HG02973 (cell line): ENCODE results near the gene NT5DC1.

ENCODE experiments used
- ATAC-seq: cut with Tn5 transposase; IDR thresholded peaks from one replicate; pipeline ENCODE4 v1.9.1; 2021; ENCODE audit warnings: moderate library complexity; ENCODE audit not compliant: unreplicated experiment

NT5DC1 gene

DNA sequence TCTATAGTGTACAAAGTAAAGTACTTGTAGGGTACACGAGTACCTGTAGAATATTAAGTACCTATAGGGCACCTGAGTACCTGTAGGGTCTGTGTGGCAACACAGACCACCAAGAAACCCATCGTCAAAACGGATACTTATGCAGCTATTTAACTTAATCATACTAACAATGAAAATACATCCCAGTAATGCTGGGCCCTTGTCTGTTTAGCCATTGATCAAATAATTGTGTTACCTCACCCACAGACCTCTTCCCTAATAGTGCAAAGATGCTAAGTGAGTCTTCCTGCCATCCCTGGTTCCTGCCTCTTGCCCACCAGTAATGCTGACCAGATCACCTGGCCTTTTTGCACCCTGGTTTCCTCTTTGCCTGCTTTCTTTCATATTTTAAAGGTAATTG, 32.8 kb downstream of the NT5DC1 start:
- ATAC-seq, result no peak

GRCh38 chr6:116136373-116136772, 35.7 kb downstream of the NT5DC1 start:
- no peak for ATAC-seq

GRCh38 chr6:116136933-116137340, 36.3 kb downstream of the NT5DC1 start:
- no peak for ATAC-seq

DNA sequence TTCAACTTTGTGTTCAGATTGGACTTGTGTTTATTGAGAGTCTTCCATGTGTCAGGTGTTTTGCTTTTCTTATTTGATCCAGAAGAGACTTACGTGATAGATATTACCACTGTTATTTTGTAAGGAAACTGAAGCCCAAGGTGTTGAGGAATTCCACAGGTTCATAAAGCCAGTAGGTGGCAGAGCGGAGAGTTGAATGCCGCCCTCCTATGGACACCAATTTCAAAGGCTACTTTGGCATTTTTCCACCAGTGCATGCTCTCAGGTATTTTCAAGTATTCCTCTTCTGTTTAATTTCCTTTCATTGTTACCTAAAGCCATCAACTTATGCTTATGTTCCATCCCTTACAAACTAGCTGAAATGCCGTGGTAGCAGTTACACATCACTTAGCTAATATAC, 39.3 kb downstream of the NT5DC1 start:
- no peak for ATAC-seq

- no peak for ATAC-seq
Observed at GRCh38 chr6:116144605-116145004, 44.0 kb downstream of the NT5DC1 start.

GRCh38 chr6:116145803-116146675, 45.4 kb downstream of the NT5DC1 start:
- ATAC-seq, result no peak

DNA sequence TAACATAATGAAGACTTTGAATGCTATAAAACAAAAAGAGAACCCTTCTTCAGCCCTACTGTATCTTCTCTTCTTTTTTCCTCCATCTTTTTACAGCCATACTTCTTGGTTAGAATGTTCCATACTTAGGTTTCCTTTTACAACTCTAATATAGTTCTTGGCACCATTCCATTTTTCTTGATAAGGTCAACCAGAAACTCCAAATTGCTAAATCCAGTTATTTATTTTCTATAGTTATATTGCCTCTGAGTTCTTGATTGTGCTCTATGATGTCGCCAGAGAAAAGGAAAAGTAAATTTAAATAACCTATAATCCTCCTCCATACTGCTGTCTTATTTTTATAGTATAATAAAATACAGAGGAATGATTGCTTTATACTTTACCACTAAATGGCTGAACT, 52.0 kb downstream of the NT5DC1 start:
- ATAC-seq, result no peak

DNA sequence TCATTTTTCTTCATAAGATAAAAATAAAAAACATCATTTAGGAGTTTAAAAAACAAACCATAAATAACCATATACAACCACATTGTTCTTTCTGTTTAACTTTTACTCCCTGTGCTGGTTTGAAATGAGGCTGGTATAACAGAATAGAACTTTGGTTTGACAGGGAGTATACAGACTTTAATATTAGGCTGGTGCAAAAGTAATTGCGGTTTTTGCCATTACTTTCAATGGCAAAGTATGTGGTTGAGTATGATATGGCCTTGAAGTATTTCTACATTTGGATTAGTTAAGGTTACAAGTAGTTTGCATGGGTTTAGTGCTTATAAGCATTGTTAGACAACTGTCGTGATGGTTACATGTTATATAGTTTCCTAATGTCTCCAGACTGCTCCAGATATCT, 54.2 kb downstream of the NT5DC1 start:
- no peak for ATAC-seq

GRCh38 chr6:116156405-116157326, 56.0 kb downstream of the NT5DC1 start:
- no peak for ATAC-seq

DNA sequence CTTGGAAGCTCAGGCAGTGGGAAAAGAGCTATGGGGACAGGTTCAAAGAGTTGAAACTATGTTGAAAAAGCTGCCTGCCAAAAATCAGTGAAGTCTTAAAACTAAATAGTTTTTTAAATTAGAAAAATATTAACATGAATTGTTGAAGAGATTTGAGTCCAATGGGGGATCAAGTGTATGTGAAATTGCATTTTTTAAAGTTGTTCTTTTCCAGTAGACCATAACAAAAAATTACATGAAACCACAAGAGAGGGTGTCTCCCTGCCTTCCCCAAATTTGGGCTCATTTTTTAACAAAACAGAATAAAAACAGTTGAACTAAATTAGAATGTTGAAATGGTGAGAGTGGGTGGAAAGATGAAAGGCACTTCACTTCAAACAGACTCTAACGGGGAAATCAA, 56.7 kb downstream of the NT5DC1 start:
- no peak for ATAC-seq

GRCh38 chr6:116158641-116159040, 58.0 kb downstream of the NT5DC1 start:
- no peak for ATAC-seq

DNA sequence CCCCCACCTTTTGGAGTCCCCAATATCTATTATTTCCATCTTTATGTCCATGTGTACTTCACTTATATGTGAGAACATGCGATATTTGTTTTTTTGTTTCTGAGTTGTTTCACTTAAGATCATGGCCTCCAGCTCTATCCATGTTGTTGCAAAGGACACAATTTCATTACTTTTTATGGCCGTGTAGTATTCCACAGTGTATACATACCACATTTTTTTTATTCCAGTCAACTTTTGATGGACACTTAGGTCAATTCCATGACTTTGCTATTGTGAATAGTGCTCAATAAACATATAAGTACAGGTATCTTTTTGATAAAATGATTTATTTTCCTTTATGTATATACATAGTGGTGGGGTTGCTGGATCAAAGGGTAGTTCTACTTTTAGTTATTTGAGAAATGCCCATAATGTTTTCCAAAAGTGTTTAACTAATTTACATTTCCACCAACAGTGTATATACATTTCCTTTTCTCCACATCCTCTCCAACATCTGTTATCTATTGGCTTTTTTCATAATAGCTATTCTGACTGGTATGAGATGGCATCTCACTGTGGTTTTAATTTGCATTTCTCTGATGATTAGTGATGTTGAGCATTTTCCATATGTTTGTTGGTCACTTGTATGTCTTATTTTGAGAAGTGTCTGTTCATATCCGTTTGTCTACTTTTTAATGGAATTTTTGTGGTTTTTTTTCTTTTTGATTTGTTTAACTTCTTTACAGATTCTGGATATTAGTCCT, 59.3 kb downstream of the NT5DC1 start:
- ATAC-seq, result no peak

- no peak for ATAC-seq
Observed at GRCh38 chr6:116165596-116165995, 64.9 kb downstream of the NT5DC1 start.

GRCh38 chr6:116166369-116166768, 65.7 kb downstream of the NT5DC1 start:
- ATAC-seq, result no peak

GRCh38 chr6:116168148-116168547, 67.5 kb downstream of the NT5DC1 start:
- ATAC-seq, result no peak

GRCh38 chr6:116169880-116170279, 69.2 kb downstream of the NT5DC1 start:
- ATAC-seq, result no peak

GRCh38 chr6:116170358-116171057, 69.9 kb downstream of the NT5DC1 start:
- ATAC-seq, result no peak

GRCh38 chr6:116173928-116174327, 73.3 kb downstream of the NT5DC1 start:
- ATAC-seq, result no peak

DNA sequence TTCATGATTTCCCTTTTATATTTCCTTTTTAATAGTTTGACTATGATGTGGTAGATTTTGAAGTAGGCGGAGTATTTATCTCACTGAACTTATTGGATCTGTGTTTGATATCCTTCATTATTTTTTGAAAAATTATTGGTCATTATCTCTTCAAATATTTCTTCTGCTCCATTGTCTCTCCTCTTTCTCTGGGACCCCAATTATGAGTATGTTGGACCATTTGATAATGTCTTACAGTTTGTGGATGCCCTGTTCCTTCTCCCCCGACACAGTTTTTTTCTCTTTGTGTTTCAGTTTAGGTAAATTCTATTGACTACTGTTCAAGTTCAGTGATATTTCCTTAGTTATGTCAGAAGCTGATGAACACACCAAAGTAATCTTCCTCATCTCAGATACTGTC, 74.7 kb downstream of the NT5DC1 start:
- no peak for ATAC-seq

DNA sequence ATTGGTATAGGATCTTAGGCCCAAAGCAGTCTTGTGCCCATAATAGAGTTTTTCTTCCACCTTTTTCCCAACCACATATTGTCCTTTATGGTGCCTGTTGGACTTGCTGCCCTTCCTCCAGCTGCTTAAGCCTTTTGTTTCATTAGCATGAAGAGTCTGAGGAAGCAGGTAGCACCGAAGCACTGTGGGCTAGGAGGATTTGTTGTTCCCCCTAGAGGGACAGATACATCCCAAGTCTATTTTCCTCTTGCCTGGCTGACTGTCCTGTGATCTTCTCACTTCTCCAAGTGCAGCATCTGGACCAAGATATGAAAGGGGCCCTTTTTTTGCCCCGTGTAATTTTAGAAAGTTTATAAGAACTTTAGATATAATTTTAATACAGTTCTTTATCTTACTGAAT, 75.9 kb downstream of the NT5DC1 start:
- no peak for ATAC-seq

DNA sequence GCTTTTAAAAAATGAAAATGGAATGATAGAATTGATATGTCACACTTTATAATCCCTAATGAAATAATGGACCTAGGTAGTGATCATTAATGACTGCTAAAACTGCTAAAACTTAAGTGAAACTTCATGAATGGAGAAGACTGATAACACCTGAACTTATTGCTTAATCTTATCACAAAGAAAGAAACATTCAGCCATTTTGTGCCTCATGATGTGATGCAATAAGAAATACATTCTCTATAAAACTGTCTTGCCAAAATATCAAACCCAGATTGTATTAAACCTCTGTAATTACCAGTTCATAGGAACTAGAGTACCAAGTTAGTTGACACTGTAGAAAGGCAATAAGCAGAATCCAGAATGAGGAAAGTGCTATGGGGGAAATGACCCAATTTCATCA, 79.7 kb downstream of the NT5DC1 start:
- ATAC-seq, result no peak
